Measurements from ENCODE around the gene PLIN5.

PLIN5 gene

GRCh38 chr19:4487572-4487971 is 47.5 kb downstream of the PLIN5 start:
- DNase-seq (ENCODE audit: low read depth in 2 of 2), result no peak

- DNase-seq (ENCODE audit: low read depth in 2 of 2), result no peak
These were observed 51.6 kb downstream of the PLIN5 start for GRCh38 chr19:4483385-4483784.

- no peak for DNase-seq (ENCODE audit: low read depth in 2 of 2)
These were observed 52.2 kb downstream of the PLIN5 start for GRCh38 chr19:4482721-4483364.

- DNase-seq (ENCODE audit: low read depth in 2 of 2), result no peak
These were observed 57.8 kb downstream of the PLIN5 start for GRCh38 chr19:4477034-4477801.

GRCh38 chr19:4474514-4475022 is 60.5 kb downstream of the PLIN5 start:
- DNase-seq (ENCODE audit: low read depth in 2 of 2), result no peak

- no peak for DNase-seq (ENCODE audit: low read depth in 2 of 2)
These were observed 61.1 kb downstream of the PLIN5 start for GRCh38 chr19:4473763-4474513.

- no peak for DNase-seq (ENCODE audit: low read depth in 2 of 2)
These were observed 61.8 kb downstream of the PLIN5 start for GRCh38 chr19:4473011-4473762.
